Measurements from ENCODE around the gene VSNL1.

VSNL1 gene

GRCh38 chr2:17578466-17578928 lies 38.0 kb downstream of the VSNL1 start:
- H3K9me3 Mint-ChIP-seq, result no peaks in the 10 kb centered on the region
- H3K27me3 Mint-ChIP-seq (ENCODE audit: low read depth), result peaks cover 3% of the 10 kb centered on the region
- no peak overlapping the region for H3K27ac Mint-ChIP-seq
- no peaks in the 10 kb centered on the region for H3K4me1 Mint-ChIP-seq
- H3K4me3 Mint-ChIP-seq, result no peak overlapping the region
- H3K36me3 Mint-ChIP-seq (ENCODE audit: low read depth), result no peaks in the 10 kb centered on the region
- TF ChIP-seq, protein P1, sequence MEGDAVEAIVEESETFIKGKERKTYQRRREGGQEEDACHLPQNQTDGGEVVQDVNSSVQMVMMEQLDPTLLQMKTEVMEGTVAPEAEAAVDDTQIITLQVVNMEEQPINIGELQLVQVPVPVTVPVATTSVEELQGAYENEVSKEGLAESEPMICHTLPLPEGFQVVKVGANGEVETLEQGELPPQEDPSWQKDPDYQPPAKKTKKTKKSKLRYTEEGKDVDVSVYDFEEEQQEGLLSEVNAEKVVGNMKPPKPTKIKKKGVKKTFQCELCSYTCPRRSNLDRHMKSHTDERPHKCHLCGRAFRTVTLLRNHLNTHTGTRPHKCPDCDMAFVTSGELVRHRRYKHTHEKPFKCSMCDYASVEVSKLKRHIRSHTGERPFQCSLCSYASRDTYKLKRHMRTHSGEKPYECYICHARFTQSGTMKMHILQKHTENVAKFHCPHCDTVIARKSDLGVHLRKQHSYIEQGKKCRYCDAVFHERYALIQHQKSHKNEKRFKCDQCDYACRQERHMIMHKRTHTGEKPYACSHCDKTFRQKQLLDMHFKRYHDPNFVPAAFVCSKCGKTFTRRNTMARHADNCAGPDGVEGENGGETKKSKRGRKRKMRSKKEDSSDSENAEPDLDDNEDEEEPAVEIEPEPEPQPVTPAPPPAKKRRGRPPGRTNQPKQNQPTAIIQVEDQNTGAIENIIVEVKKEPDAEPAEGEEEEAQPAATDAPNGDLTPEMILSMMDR (IDR thresholded peaks at IDR 0.05; ENCODE audit: unreplicated experiment in 3 of 3), result no peak

GRCh38 chr2:17579605-17580318 lies 39.3 kb downstream of the VSNL1 start:
- Mint-ChIP-seq H3K36me3 (ENCODE audit: low read depth) (no peaks in the 10 kb centered on the region), H3K4me1 (no peaks in the 10 kb centered on the region), H3K27me3 (ENCODE audit: low read depth) (peaks cover 3% of the 10 kb centered on the region), H3K4me3 (no peak overlapping the region), H3K9me3 (no peaks in the 10 kb centered on the region), H3K27ac (no peak overlapping the region)
- TF ChIP-seq, protein P1 (IDR thresholded peaks at IDR 0.05; ENCODE audit: unreplicated experiment in 3 of 3), result no peak

DNA sequence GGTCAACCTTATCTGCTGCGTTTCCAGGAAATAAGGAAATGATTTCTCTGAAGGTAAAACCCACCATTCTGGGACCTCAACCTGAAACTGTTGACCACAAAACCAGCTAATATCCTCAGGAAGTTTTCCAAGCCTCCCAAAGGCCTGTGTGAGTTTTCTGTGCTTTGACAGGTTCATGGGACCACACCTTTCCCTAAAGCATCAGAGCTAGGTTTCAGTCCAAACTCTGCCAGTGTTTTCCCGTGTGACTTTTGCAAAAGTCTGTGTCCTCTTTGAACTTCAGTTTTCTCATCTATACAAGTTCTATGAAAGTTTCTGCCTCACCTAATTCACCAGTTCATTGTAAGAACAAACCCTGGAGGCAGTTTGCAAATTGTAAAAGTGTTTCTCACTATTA lies 39.8 kb downstream of the VSNL1 start:
- no peak overlapping the region for H3K27ac Mint-ChIP-seq
- H3K9me3 Mint-ChIP-seq, result no peaks in the 10 kb centered on the region
- TF ChIP-seq, protein P1 (IDR thresholded peaks at IDR 0.05; ENCODE audit: unreplicated experiment in 3 of 3), result no peak
- no peaks in the 10 kb centered on the region for H3K36me3 Mint-ChIP-seq (ENCODE audit: low read depth)
- no peak overlapping the region for H3K4me3 Mint-ChIP-seq
- H3K27me3 Mint-ChIP-seq (ENCODE audit: low read depth), result peaks cover 3% of the 10 kb centered on the region
- H3K4me1 Mint-ChIP-seq, result no peaks in the 10 kb centered on the region

DNA sequence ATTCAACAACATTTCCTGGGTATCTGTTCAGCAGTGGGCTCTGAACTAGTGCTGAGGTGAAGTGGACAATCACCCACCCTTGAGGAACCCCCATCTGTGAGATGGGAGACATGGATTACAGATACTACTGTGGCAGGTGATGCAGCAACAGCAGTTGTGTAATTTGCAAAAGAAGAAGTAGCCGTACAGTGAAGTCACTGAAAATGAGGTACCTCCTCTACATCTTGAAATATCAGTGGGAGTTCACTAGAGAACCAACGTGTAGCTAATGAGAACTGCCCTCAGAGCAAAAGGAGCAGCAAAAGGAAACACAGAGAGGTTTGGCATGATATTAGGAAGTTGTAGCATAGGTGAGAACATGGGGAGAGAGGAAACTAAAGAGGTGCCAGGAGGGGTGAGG lies 41.3 kb downstream of the VSNL1 start:
- Mint-ChIP-seq H3K36me3 (ENCODE audit: low read depth) (no peaks in the 10 kb centered on the region), H3K4me3 (no peak overlapping the region), H3K27ac (no peak overlapping the region), H3K9me3 (no peaks in the 10 kb centered on the region), H3K4me1 (no peaks in the 10 kb centered on the region), H3K27me3 (ENCODE audit: low read depth) (peaks cover 3% of the 10 kb centered on the region)
- TF ChIP-seq, protein P1 (IDR thresholded peaks at IDR 0.05; ENCODE audit: unreplicated experiment in 3 of 3), result no peak

DNA sequence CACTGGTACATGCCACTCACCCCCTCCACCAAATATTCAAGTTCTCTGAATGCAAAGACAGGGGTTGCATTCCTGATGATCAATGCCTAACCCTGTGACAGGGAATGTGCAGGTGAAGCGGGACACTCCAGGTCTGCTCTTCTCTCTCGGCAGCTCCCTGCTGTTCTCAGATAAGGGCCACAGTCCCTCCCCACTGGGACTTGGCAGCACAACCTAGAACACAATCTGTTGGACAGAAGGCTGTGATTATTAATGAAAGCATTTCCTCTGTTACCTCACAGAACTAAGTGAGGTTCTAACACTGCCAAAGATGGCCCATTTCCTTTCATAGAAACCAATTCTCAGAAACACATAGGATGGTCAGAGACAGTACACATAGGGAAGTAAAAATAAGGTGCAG lies 42.7 kb downstream of the VSNL1 start:
- Mint-ChIP-seq H3K27ac (no peak overlapping the region), H3K27me3 (ENCODE audit: low read depth) (peaks cover 3% of the 10 kb centered on the region), H3K36me3 (ENCODE audit: low read depth) (no peaks in the 10 kb centered on the region), H3K4me1 (no peaks in the 10 kb centered on the region), H3K9me3 (no peaks in the 10 kb centered on the region), H3K4me3 (no peak overlapping the region)
- TF ChIP-seq, protein P1 (IDR thresholded peaks at IDR 0.05; ENCODE audit: unreplicated experiment in 3 of 3), result no peak

DNA sequence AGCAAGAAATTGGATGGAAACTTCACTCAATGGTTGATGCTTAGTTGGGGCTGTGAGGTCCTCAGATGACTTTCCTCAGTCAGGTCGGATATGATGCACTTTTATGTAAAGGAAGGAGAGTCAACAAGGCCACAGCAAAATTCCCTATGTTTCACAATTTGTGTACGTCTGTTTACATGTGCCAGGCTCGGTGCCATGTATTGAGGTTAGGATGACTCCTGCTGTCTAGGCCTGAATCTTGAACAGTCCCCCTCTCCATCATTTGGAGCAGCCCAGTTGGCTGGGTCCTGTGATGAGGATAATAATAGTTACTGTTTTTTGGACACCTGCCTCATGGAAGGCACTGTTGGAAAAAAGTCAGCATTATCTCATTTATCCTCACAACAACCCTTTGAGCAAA lies 43.1 kb downstream of the VSNL1 start:
- H3K9me3 Mint-ChIP-seq, result no peaks in the 10 kb centered on the region
- H3K27me3 Mint-ChIP-seq (ENCODE audit: low read depth), result peaks cover 3% of the 10 kb centered on the region
- no peaks in the 10 kb centered on the region for H3K4me1 Mint-ChIP-seq
- no peaks in the 10 kb centered on the region for H3K36me3 Mint-ChIP-seq (ENCODE audit: low read depth)
- no peak overlapping the region for H3K27ac Mint-ChIP-seq
- TF ChIP-seq, protein P1 (IDR thresholded peaks at IDR 0.05; ENCODE audit: unreplicated experiment in 3 of 3), result no peak
- no peak overlapping the region for H3K4me3 Mint-ChIP-seq

Data from nephron (organoid).